Transverse colon (tissue), 3 donors: ENCODE results near the gene PIEZO2.

Source experiments
- CTCF ChIP-seq, 5 experiments: fragments of 200-600 bp in 3 of 5; fragments of 450-650 bp in 2 of 5; sonication (generic) in 3 of 5; IDR thresholded peaks; 1 replicate in 2 of 5; 2 replicates in 3 of 5; pipeline ENCODE4 v1.5.1; 2016 to 2017; ENCODE audit warnings: antibody characterized with exemption in 5 of 5, inconsistent platforms in 3 of 5, mild to moderate bottlenecking in 2 of 5, moderate library complexity in 1 of 5
- EP300 ChIP-seq: sonication (generic); formaldehyde crosslinking; IDR thresholded peaks from one replicate; pipeline ENCODE4 v1.6.1; 2017; ENCODE audit warnings: antibody characterized with exemption, low read depth
- POLR2A ChIP-seq: fragments of 450-650 bp; IDR thresholded peaks from one replicate; pipeline ENCODE4 v1.6.1; 2016; ENCODE audit warnings: antibody characterized with exemption, mild to moderate bottlenecking, moderate library complexity

GRCh38 chr18:10680271-10680596 is 469.1 kb downstream of the PIEZO2 start:
- TF ChIP-seq EP300 (no peak), CTCF (IDR thresholded peaks at IDR 0.05) (no peak), POLR2A (no peak)
